Tibial nerve (tissue), 4 donors: Measurements from ENCODE around the gene HMGB2.

Source experiments
- EP300 ChIP-seq, 2 donors: sonication (generic); formaldehyde crosslinking; IDR thresholded peaks; one replicate each; pipeline ENCODE4 v1.6.1; 2017; ENCODE audit warnings: antibody characterized with exemption in 2 of 2, mild to moderate bottlenecking in 1 of 2
- POLR2A ChIP-seq, 2 donors: fragments of 450-650 bp; IDR thresholded peaks; one replicate each; pipeline ENCODE4 v1.6.1; 2017; ENCODE audit warnings: antibody characterized with exemption in 2 of 2, mild to moderate bottlenecking in 2 of 2, moderate library complexity in 2 of 2
- TF ChIP-seq, protein P1 (sequence below), 5 experiments: fragments of 200-600 bp in 3 of 5; fragments of 450-650 bp in 2 of 5; sonication (generic) in 3 of 5; IDR thresholded peaks; one replicate each; pipeline ENCODE4 v1.5.1; 2016 to 2019; ENCODE audit warnings: antibody characterized with exemption in 5 of 5, mild to moderate bottlenecking in 3 of 5, moderate library complexity in 2 of 5

GRCh38 chr4:173282626-173283025 is 51.5 kb downstream of the HMGB2 start:
- TF ChIP-seq, protein P1, sequence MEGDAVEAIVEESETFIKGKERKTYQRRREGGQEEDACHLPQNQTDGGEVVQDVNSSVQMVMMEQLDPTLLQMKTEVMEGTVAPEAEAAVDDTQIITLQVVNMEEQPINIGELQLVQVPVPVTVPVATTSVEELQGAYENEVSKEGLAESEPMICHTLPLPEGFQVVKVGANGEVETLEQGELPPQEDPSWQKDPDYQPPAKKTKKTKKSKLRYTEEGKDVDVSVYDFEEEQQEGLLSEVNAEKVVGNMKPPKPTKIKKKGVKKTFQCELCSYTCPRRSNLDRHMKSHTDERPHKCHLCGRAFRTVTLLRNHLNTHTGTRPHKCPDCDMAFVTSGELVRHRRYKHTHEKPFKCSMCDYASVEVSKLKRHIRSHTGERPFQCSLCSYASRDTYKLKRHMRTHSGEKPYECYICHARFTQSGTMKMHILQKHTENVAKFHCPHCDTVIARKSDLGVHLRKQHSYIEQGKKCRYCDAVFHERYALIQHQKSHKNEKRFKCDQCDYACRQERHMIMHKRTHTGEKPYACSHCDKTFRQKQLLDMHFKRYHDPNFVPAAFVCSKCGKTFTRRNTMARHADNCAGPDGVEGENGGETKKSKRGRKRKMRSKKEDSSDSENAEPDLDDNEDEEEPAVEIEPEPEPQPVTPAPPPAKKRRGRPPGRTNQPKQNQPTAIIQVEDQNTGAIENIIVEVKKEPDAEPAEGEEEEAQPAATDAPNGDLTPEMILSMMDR (IDR thresholded peaks at IDR 0.05): no peak
- no peak for TF ChIP-seq EP300 (IDR thresholded peaks at IDR 0.05)
- TF ChIP-seq POLR2A (IDR thresholded peaks at IDR 0.05): no peak
